ENCODE data around the gene APC. TPM values are rescaled to one million over a fixed set of nuclear protein-coding genes. Genes with fewer than 3 reads are reported as not detected.

The APC gene
- total and polyA plus RNA-seq, 10 of the 15 experiments (the other 5 are each of a cell fraction or from before 2014, with no cell fraction given): 3.2 to 23.3 (median 13.8) TPM

GRCh38 chr5:112697322-112697721, 40.4 kb upstream of the APC start:
- H3K4me3 ChIP-seq: no peak overlapping the region
- H3K36me3 ChIP-seq (ENCODE audit: control insufficient read depth in 2 of 2, insufficient read depth in 2 of 2, low read length in 1 of 2): no peaks in the 10 kb centered on the region
- CTCF ChIA-PET: interaction anchor here (0.9 to 1.5 kb wide), 3 partner anchors 11 to 60 kb away, joined by 3 to 9 read pairs (median 4); no protein-coding TSS in a partner anchor
- BruUV-seq (replicated peaks): no TSS peak
- no peak overlapping the region for H3K4me2 ChIP-seq (ENCODE audit: control insufficient read depth, insufficient read depth)
- H3K9me3 ChIP-seq (replicated peaks; ENCODE audit: control insufficient read depth, insufficient read depth, low read length): no peaks in the 10 kb centered on the region
- POLR2A ChIA-PET: interaction anchor here (0.6 to 1.0 kb wide), 5 partner anchors 10 to 50 kb away, joined by 3 to 5 read pairs (median 3); no protein-coding TSS in a partner anchor
- 33% methylated on average over 2 of the region's 2 CpGs for WGBS (ENCODE audit: insufficient coverage, insufficient replicate concordance, low lambda C conversion rate, missing lambda C conversion rate)
- TF ChIP-seq REST (IDR thresholded peaks at IDR 0.05; ENCODE audit: low read depth, low read length): no peak
- no peak for TF ChIP-seq GABPA (IDR thresholded peaks at IDR 0.05; ENCODE audit: low read depth)
- no peak for TF ChIP-seq HCFC1 (IDR thresholded peaks at IDR 0.05; ENCODE audit: low read length)
- no peak for TF ChIP-seq NFYB (IDR thresholded peaks at IDR 0.05; ENCODE audit: insufficient read depth, low read depth, low read length)
- TF ChIP-seq USF1 (IDR thresholded peaks at IDR 0.05; ENCODE audit: borderline replicate concordance, extremely low read length, insufficient read depth, low read depth, low read length): no peak
- no peaks in the 10 kb centered on the region for H4K20me1 ChIP-seq (ENCODE audit: control insufficient read depth, insufficient read depth)
- no peaks in the 10 kb centered on the region for H3K27me3 ChIP-seq (replicated peaks in 1 of 2; ENCODE audit: control insufficient read depth in 2 of 2, insufficient read depth in 2 of 2, low read length in 1 of 2)
- intact Hi-C loops (cut with micrococcal nuclease; ENCODE audit: unreplicated experiment): loop anchor here (10.0 kb wide), 1 partner anchor 217 kb away; no protein-coding TSS in a partner anchor
- H3K4me1 ChIP-seq (ENCODE audit: control insufficient read depth, insufficient read depth, low read length): peaks cover 4% of the 10 kb centered on the region; the same call in 1 of the 2 replicates
- no peak overlapping the region for H3K9ac ChIP-seq (ENCODE audit: control insufficient read depth, insufficient read depth, low read length)
- RAD21 ChIA-PET (ENCODE audit: unreplicated experiment): interaction anchor here (0.7 to 1.1 kb wide), 2 partner anchors 10 to 60 kb away, joined by 3 to 5 read pairs; no protein-coding TSS in a partner anchor
- FAIRE-seq (no peak), DNase-seq (ENCODE audit: low read depth, low spot score) (no peak), ATAC-seq (no peak)
- no peak overlapping the region for H2AFZ ChIP-seq (ENCODE audit: control insufficient read depth, low read depth, low read length)
- H3K27ac ChIP-seq (ENCODE audit: control insufficient read depth, insufficient read depth): no peak overlapping the region
- H3K79me2 ChIP-seq (ENCODE audit: control insufficient read depth, insufficient read depth, low read length): no peaks in the 10 kb centered on the region
- in situ Hi-C loops (cut with MboI): no loop called here
- SMC1A ChIA-PET (ENCODE audit: uncharacterized antibody, unreplicated experiment): interaction anchor here (0.7 to 3.7 kb wide), 9 partner anchors 8 to 62 kb away, joined by 3 to 19 read pairs (median 4); no protein-coding TSS in a partner anchor

Measured in GM12878 (cell line).